Endothelial cell of umbilical vein (primary cell): Measurements from ENCODE around the gene STOX1.

Source experiments
- CTCF ChIP-seq, 2 donors: IDR thresholded peaks; 1 replicate in 1 of 2; 2 replicates in 1 of 2; pipeline ENCODE4 v1.5.1; 2011; ENCODE audit warnings: low read length in 2 of 2, mild to moderate bottlenecking in 2 of 2, moderate library complexity in 2 of 2, control low read depth in 1 of 2, inconsistent platforms in 1 of 2, low read depth in 1 of 2; ENCODE audit not compliant: insufficient read depth in 1 of 2; ENCODE audit errors: extremely low read depth in 1 of 2
- EZH2 ChIP-seq: IDR thresholded peaks from 2 replicates; pipeline ENCODE4 v1.6.1; 2012; ENCODE audit warnings: borderline replicate concordance, low read depth, mild to moderate bottlenecking, moderate library complexity, low read length, inconsistent platforms; ENCODE audit not compliant: severe bottlenecking
- MYC ChIP-seq: IDR thresholded peaks from one replicate; pipeline ENCODE4 v1.6.1; 2011; ENCODE audit warnings: mild to moderate bottlenecking, low read depth, low read length
- POLR2A ChIP-seq: IDR thresholded peaks from 2 replicates; pipeline ENCODE4 v1.6.1; 2012; ENCODE audit warnings: low read depth, mild to moderate bottlenecking, control low read depth, low read length
- POLR2AphosphoS5 ChIP-seq: IDR thresholded peaks from 2 replicates; pipeline ENCODE4 v1.6.1; 2012; ENCODE audit warnings: low read depth, mild to moderate bottlenecking, control low read depth, low read length, moderate library complexity; ENCODE audit not compliant: insufficient read depth

DNA sequence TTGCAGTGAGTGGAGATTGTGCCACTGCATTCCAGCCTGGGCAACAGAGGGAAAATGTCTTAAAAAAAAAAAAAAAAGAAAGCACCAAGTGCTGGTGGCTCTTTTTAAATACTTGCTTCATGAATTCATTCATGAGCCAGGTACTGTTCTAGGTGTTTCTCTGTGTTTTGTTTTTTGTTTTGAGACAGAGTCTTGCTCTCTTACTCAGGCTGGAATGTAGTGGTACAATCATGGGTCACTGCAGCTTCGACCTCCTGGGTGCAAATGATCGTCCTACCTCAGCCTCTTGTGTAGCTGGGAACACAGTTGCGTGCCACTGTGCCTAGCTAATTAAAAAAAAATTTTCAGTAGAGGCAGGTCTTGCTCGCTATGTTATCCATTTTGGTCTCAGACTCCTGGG is 5.3 kb downstream of the STOX1 start:
- TF ChIP-seq CTCF (IDR thresholded peaks at IDR 0.05; ENCODE audit: extremely low read depth in 1 of 2, insufficient read depth in 1 of 2, low read depth in 1 of 2, low read length in 2 of 2) (no peak), POLR2A (no peak), POLR2AphosphoS5 (no peak), EZH2 (no peak), MYC (no peak)
